ENCODE data around the gene ADM. TPM values are rescaled to one million over a fixed set of nuclear protein-coding genes. Genes with fewer than 3 reads are reported as not detected.
A peak's percentile ranks its signal among the peaks of the same experiment; 100 is the strongest.

Gene ADM
- polyA plus RNA-seq, 4 donors = 8.0 to 36.3 (median 28.7) TPM

DNA sequence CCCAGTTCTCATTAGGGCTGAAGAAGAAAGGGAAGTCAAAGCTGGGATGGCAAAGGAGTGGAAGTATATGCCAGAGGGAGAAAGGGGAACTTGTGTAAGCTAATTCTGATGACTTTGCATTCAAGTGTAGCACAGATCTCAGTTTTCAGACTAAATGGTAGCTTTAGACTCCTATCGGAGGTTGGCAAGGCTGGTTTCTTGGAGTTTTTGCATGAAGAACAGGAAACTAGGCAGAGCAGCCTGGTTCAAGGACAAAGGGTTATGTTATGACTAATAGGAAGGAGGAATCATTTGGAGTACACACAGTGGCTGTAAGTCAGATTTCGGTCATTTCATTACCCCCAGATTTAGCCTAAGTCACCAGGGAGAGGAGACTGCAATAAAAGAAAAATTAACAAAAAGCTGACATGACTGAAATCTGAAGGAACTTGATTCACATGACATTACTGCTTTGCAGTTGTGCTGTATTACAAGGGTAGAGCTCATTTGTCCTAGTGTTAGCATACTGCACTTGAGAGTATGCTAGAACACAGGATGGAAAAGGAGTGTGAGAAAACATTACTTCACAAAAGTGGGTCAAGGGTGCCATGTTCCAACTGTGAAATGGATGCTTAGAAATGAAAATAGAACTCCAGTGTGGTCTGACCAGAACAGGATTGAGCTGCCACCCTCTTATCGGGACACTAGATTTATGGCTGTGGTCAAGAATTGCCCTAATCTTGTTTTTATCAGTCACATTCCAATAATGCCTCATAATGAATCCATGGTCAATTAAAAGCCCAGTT, 23.6 kb downstream of the ADM start:
- Histone ChIP-seq H3K27ac (ENCODE audit: low read depth in 1 of 3, low read length in 2 of 3) (peak overlapping the region in 1 of 3 donors; percentile 2), H3K27me3 (ENCODE audit: control insufficient read depth in 3 of 3, insufficient read depth in 3 of 3, low read length in 3 of 3) (no peaks in the 10 kb centered on the region), H3K4me1 (ENCODE audit: control insufficient read depth in 3 of 3, insufficient read depth in 2 of 3, low read depth in 1 of 3, low read length in 2 of 3) (peaks cover 15 to 24% (median 17%) of the 10 kb centered on the region in 3 donors), H3K4me3 (ENCODE audit: low read depth in 1 of 3, low read length in 3 of 3) (no peak overlapping the region), H3K9me3 (ENCODE audit: control insufficient read depth in 2 of 2, insufficient read depth in 1 of 2, low read depth in 1 of 2, low read length in 1 of 2) (no peaks in the 10 kb centered on the region), H3K36me3 (ENCODE audit: control insufficient read depth in 3 of 3, insufficient read depth in 2 of 3, low read depth in 1 of 3, low read length in 3 of 3) (no peaks in the 10 kb centered on the region)
- WGBS, 3 donors = 61 to 67% (median 63%) methylated on average over 3 of the region's 3 CpGs
- FAIRE-seq (no peak), DNase-seq (peak in 1 of 2 donors; percentile 47)

DNA sequence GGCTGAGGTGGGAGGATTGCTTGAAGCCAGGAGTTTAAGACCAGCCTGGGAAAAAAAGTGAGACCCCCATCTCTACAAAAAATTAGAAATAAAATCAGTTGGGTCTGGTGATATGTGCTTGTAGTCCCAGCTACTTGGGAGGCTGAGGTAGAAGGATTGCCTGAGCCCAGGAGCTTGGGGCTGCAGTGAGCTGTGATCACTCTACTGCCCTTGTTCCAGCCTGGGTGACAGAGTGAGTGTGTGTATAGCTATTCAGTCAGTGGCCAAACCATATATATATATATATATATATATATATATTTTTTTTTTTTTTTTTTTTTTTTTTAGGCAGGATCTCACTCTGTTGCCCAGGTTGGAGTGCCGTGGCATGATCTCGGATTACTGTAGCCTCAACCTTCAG, 24.5 kb downstream of the ADM start:
- WGBS, 3 donors = 93 to 100% (median 94%) methylated on average over 2 of the region's 2 CpGs
- H3K9me3 ChIP-seq (ENCODE audit: control insufficient read depth in 2 of 2, insufficient read depth in 1 of 2, low read depth in 1 of 2, low read length in 1 of 2) = no peaks in the 10 kb centered on the region
- no peaks in the 10 kb centered on the region for H3K27me3 ChIP-seq (ENCODE audit: control insufficient read depth in 3 of 3, insufficient read depth in 3 of 3, low read length in 3 of 3)
- no peaks in the 10 kb centered on the region for H3K36me3 ChIP-seq (ENCODE audit: control insufficient read depth in 3 of 3, insufficient read depth in 2 of 3, low read depth in 1 of 3, low read length in 3 of 3)
- H3K27ac ChIP-seq (ENCODE audit: low read depth in 1 of 3, low read length in 2 of 3) = no peak overlapping the region
- no peak overlapping the region for H3K4me3 ChIP-seq (ENCODE audit: low read depth in 1 of 3, low read length in 3 of 3)
- H3K4me1 ChIP-seq (ENCODE audit: control insufficient read depth in 3 of 3, insufficient read depth in 2 of 3, low read depth in 1 of 3, low read length in 2 of 3) = peaks cover 15 to 20% (median 17%) of the 10 kb centered on the region in 3 donors
- DNase-seq (no peak), FAIRE-seq (no peak)

DNA sequence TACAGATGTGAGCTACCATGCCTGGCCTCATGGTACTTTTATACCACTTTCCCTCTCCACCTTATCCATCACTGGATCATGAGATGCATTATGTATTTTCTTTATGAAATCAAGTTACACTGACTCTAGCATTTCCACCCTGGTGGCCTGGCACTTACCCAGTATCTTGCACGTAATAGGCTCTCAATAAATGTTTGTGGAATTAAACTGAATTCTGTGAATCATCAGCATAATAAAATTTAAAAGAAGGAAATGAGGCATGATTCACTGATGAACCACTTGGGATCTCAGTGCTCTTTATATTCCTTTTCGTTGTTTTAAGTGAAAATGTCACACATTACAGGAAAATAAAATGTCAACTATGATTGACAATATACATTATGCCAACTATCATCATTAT, 25.1 kb downstream of the ADM start:
- no peak for FAIRE-seq

DNA sequence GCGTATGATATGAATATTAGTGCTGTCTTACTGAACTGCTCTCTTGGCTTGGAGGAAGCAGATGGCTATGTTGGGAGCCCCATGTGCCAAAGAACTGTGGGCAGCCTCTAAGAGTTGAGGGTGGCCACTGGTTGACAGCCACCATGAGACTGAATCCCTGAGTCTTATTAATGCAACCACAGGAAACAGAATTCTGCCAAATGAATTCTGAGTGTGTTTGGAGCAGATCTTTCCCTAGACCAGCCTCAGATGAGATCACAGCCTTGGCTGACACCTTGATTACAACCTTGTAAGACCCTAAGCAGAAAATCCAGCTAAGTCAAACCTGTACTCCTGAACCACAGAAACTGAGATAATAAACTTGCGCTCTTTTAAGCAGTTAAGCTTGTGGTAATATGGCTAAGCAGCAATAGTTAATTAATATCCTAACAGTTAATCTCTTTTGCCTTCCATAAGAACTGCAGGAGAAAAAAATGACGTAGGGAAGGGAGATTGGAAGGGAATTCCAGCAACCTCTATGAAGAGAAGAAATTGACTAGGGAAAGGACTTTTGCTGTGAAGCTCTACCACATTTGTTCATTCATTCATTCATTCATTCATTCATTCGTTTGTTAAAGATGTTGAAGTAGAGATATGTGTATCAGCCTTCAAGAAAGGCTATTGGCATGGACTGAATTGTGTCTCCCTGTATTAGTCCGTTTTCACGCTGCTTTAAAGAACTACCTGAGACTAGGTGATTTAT, 26.8 kb downstream of the ADM start:
- 84 to 88% (median 87%) methylated on average over 6 of the region's 6 CpGs for WGBS, 3 donors
- FAIRE-seq = no peak
- H3K36me3 ChIP-seq (ENCODE audit: control insufficient read depth in 3 of 3, insufficient read depth in 2 of 3, low read depth in 1 of 3, low read length in 3 of 3) = no peaks in the 10 kb centered on the region
- H3K27ac ChIP-seq (ENCODE audit: low read depth in 1 of 3, low read length in 2 of 3) = no peak overlapping the region
- H3K4me3 ChIP-seq (ENCODE audit: low read depth in 1 of 3, low read length in 3 of 3) = no peak overlapping the region
- H3K4me1 ChIP-seq (ENCODE audit: control insufficient read depth in 3 of 3, insufficient read depth in 2 of 3, low read depth in 1 of 3, low read length in 2 of 3) = peaks cover 8 to 13% (median 10%) of the 10 kb centered on the region in 3 donors
- H3K9me3 ChIP-seq (ENCODE audit: control insufficient read depth in 2 of 2, insufficient read depth in 1 of 2, low read depth in 1 of 2, low read length in 1 of 2) = no peaks in the 10 kb centered on the region
- no peaks in the 10 kb centered on the region for H3K27me3 ChIP-seq (ENCODE audit: control insufficient read depth in 3 of 3, insufficient read depth in 3 of 3, low read length in 3 of 3)
- no peak for DNase-seq

More for the DNA sequence above, 25.1 kb downstream of the ADM start:
- 51 to 69% (median 53%) methylated on average over 2 of the region's 2 CpGs for WGBS, 3 donors
- Histone ChIP-seq H3K9me3 (ENCODE audit: control insufficient read depth in 2 of 2, insufficient read depth in 1 of 2, low read depth in 1 of 2, low read length in 1 of 2) (no peaks in the 10 kb centered on the region), H3K4me3 (ENCODE audit: low read depth in 1 of 3, low read length in 3 of 3) (no peak overlapping the region), H3K27ac (ENCODE audit: low read depth in 1 of 3, low read length in 2 of 3) (no peak overlapping the region), H3K27me3 (ENCODE audit: control insufficient read depth in 3 of 3, insufficient read depth in 3 of 3, low read length in 3 of 3) (no peaks in the 10 kb centered on the region), H3K36me3 (ENCODE audit: control insufficient read depth in 3 of 3, insufficient read depth in 2 of 3, low read depth in 1 of 3, low read length in 3 of 3) (no peaks in the 10 kb centered on the region), H3K4me1 (ENCODE audit: control insufficient read depth in 3 of 3, insufficient read depth in 2 of 3, low read depth in 1 of 3, low read length in 2 of 3) (peaks cover 12 to 17% (median 15%) of the 10 kb centered on the region in 3 donors)
- DNase-seq = no peak

DNA sequence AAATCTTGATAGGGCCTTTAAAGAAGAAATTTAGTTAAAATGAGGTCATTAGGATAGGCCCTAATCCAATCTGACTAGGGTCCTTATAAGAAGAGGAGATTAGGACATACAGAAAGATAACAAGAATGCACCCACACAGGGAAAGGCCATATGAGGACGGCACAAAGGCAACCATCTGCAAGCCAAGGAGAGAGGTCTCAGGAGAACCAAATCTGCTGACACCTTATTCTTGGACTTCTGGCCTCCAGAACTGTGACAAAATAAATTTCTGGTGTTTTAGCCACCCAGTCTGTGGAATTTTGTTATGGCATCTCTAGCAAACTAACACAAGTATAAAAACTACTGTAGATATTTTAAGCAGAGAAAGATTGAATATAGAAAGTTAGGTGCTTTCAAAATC, 28.6 kb downstream of the ADM start:
- Histone ChIP-seq H3K36me3 (ENCODE audit: control insufficient read depth in 3 of 3, insufficient read depth in 2 of 3, low read depth in 1 of 3, low read length in 3 of 3) (no peaks in the 10 kb centered on the region), H3K27ac (ENCODE audit: low read depth in 1 of 3, low read length in 2 of 3) (no peak overlapping the region), H3K27me3 (ENCODE audit: control insufficient read depth in 3 of 3, insufficient read depth in 3 of 3, low read length in 3 of 3) (no peaks in the 10 kb centered on the region), H3K4me1 (ENCODE audit: control insufficient read depth in 3 of 3, insufficient read depth in 2 of 3, low read depth in 1 of 3, low read length in 2 of 3) (peaks cover under 1 to 5% (median 2%) of the 10 kb centered on the region in 3 donors), H3K4me3 (ENCODE audit: low read depth in 1 of 3, low read length in 3 of 3) (no peak overlapping the region), H3K9me3 (ENCODE audit: control insufficient read depth in 2 of 2, insufficient read depth in 1 of 2, low read depth in 1 of 2, low read length in 1 of 2) (no peaks in the 10 kb centered on the region)
- DNase-seq (no peak), FAIRE-seq (no peak)
- WGBS, 3 donors = 57 to 80% (median 76%) methylated on average over 1 of the region's 1 CpG

DNA sequence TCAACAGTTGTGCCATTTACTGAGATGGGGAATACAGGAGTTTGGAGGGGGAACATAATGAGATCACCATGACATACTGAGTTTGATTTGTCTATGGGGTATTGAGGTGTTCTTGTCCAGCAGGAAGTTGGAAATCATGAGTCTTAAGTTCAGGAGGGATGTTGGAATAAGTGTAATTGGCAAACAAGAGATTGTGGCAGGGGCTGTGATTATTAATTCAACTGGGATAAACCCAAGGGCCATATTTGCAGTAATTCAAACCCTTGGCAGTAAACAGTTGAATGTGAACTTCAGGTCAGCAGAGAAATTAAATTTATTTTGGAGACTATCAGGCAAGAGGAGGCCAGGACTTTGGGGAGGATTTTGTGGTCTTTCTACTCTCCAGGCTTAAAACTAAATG, 33.4 kb downstream of the ADM start:
- Histone ChIP-seq H3K4me1 (ENCODE audit: control insufficient read depth in 3 of 3, insufficient read depth in 2 of 3, low read depth in 1 of 3, low read length in 2 of 3) (no peaks in the 10 kb centered on the region), H3K27me3 (ENCODE audit: control insufficient read depth in 3 of 3, insufficient read depth in 3 of 3, low read length in 3 of 3) (no peaks in the 10 kb centered on the region), H3K4me3 (ENCODE audit: low read depth in 1 of 3, low read length in 3 of 3) (no peak overlapping the region), H3K9me3 (ENCODE audit: control insufficient read depth in 2 of 2, insufficient read depth in 1 of 2, low read depth in 1 of 2, low read length in 1 of 2) (no peaks in the 10 kb centered on the region), H3K36me3 (ENCODE audit: control insufficient read depth in 3 of 3, insufficient read depth in 2 of 3, low read depth in 1 of 3, low read length in 3 of 3) (no peaks in the 10 kb centered on the region), H3K27ac (ENCODE audit: low read depth in 1 of 3, low read length in 2 of 3) (no peak overlapping the region)
- FAIRE-seq = no peak
- DNase-seq = no peak

DNA sequence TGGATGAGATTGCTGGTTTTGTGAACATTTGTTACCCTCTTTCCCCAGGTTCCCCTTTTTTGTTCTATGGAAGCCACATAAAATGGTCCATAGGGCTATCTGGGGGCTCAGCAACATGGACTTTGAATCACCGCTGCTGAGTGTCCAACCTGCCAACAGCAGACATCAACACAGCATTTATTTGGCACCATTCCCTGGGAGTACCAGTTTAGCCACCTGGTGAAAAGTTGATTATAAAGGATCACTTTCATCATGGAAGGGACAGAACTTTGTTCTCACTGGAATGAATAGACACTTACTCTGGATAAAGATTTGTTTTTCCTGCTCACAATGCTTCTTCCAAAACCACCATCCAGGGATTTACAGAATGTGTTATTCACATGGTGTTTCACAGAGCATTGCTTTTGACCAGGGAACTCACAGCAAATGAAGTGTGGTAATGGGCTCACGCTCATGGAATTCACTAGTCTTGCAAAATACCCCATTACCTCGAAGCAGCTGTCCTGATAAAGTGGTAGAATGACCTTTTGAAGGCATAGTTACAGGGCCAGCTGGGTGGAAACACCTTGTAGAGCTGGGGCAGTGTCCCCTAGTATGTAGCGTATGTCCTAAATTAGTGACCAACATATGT, 43.9 kb downstream of the ADM start:
- Histone ChIP-seq H3K4me1 (ENCODE audit: control insufficient read depth in 3 of 3, insufficient read depth in 2 of 3, low read depth in 1 of 3, low read length in 2 of 3) (peaks cover 2 to 6% (median 4%) of the 10 kb centered on the region in 3 donors), H3K4me3 (ENCODE audit: low read depth in 1 of 3, low read length in 3 of 3) (no peak overlapping the region), H3K36me3 (ENCODE audit: control insufficient read depth in 3 of 3, insufficient read depth in 2 of 3, low read depth in 1 of 3, low read length in 3 of 3) (no peaks in the 10 kb centered on the region), H3K27ac (ENCODE audit: low read depth in 1 of 3, low read length in 2 of 3) (no peak overlapping the region), H3K27me3 (ENCODE audit: control insufficient read depth in 3 of 3, insufficient read depth in 3 of 3, low read length in 3 of 3) (peaks cover 0 to 3% (median 0%) of the 10 kb centered on the region in 3 donors), H3K9me3 (ENCODE audit: control insufficient read depth in 2 of 2, insufficient read depth in 1 of 2, low read depth in 1 of 2, low read length in 1 of 2) (no peaks in the 10 kb centered on the region)
- no peak for FAIRE-seq
- 37 to 78% (median 42%) methylated on average over 4 of the region's 4 CpGs for WGBS, 3 donors
- DNase-seq = no peak

DNA sequence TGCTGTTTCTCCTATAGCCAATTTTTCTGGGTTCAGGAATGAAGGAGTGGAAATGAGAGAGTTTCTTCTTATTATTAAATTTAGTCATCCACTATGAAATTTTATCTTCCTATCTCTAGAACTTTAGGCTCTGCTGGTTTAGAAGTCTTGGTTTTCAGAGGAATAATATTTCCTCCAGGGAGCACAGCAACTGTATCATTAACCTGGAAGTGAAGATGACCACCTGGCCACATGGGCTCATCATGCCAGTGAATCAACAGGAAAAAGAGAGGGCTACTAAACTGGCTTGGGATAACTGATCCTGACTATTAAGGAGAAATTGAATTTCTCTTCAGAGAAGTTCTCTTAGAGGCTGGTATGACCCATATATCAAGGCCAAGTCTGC, 44.4 kb downstream of the ADM start:
- FAIRE-seq (no peak), DNase-seq (no peak)
- no peak overlapping the region for H3K27ac ChIP-seq (ENCODE audit: low read depth in 1 of 3, low read length in 2 of 3)
- peaks cover 0 to 3% (median under 1%) of the 10 kb centered on the region in 3 donors for H3K27me3 ChIP-seq (ENCODE audit: control insufficient read depth in 3 of 3, insufficient read depth in 3 of 3, low read length in 3 of 3)
- peaks cover 2 to 6% (median 4%) of the 10 kb centered on the region in 3 donors for H3K4me1 ChIP-seq (ENCODE audit: control insufficient read depth in 3 of 3, insufficient read depth in 2 of 3, low read depth in 1 of 3, low read length in 2 of 3)
- H3K4me3 ChIP-seq (ENCODE audit: low read depth in 1 of 3, low read length in 3 of 3) = no peak overlapping the region
- H3K36me3 ChIP-seq (ENCODE audit: control insufficient read depth in 3 of 3, insufficient read depth in 2 of 3, low read depth in 1 of 3, low read length in 3 of 3) = no peaks in the 10 kb centered on the region
- no peaks in the 10 kb centered on the region for H3K9me3 ChIP-seq (ENCODE audit: control insufficient read depth in 2 of 2, insufficient read depth in 1 of 2, low read depth in 1 of 2, low read length in 1 of 2)
